Measurements from ENCODE around the gene RAD1.

- TF ChIP-seq CTCF (IDR thresholded peaks at IDR 0.05 in 2 of 3, conservative IDR thresholded peaks at IDR 0.05 in 1 of 3; ENCODE audit: borderline replicate concordance in 1 of 3, insufficient read depth in 1 of 3, low read depth in 2 of 3, low read length in 2 of 3) (no peak), POLR2A (IDR thresholded peaks at IDR 0.05; ENCODE audit: borderline replicate concordance, extremely low read depth, insufficient read depth, insufficient read length) (no peak), MAX (IDR thresholded peaks at IDR 0.05) (no peak), SP1 (IDR thresholded peaks at IDR 0.05; ENCODE audit: low read depth) (no peak), EZH2phosphoT487 (IDR thresholded peaks at IDR 0.05; ENCODE audit: borderline replicate concordance) (no peak), EGR1 (IDR thresholded peaks at IDR 0.05; ENCODE audit: low read depth) (no peak), ZBTB33 (IDR thresholded peaks at IDR 0.05; ENCODE audit: extremely low read depth, insufficient replicate concordance, low read length) (no peak), POLR2AphosphoS5 (IDR thresholded peaks at IDR 0.05; ENCODE audit: low read depth, low read length) (no peak), EZH2 (IDR thresholded peaks at IDR 0.05) (no peak), ZNF274 (IDR thresholded peaks at IDR 0.05; ENCODE audit: low read depth, low read length) (no peak), REST (IDR thresholded peaks at IDR 0.05; ENCODE audit: low read depth) (no peak), CEBPB (IDR thresholded peaks at IDR 0.05; ENCODE audit: low read depth) (no peak), SRF (IDR thresholded peaks at IDR 0.05; ENCODE audit: low read depth) (no peak)
Measured at GRCh38 chr5:34891981-34892380, 23.3 kb downstream of the RAD1 start.

All from HCT116 (cell line).